ENCODE measurements around the gene ZFTA.

The ZFTA gene

GRCh38 chr11:63767267-63767564 lies 1.4 kb downstream of the ZFTA start:
- no peak for DNase-seq (ENCODE audit: low read depth)
- peak overlapping the region; percentile 83 for H3K4me3 ChIP-seq (ENCODE audit: control insufficient read depth, low read depth, low read length)
- TF ChIP-seq CTCF (conservative IDR thresholded peaks at IDR 0.05; ENCODE audit: control insufficient read depth, insufficient read depth, low read depth, low read length), result no peak

- TF ChIP-seq CTCF (conservative IDR thresholded peaks at IDR 0.05; ENCODE audit: control insufficient read depth, insufficient read depth, low read depth, low read length), result no peak
- H3K4me3 ChIP-seq (ENCODE audit: control insufficient read depth, low read depth, low read length), result peak overlapping the region; percentile 83
- no peak for DNase-seq (ENCODE audit: low read depth)
These were observed 1.9 kb downstream of the ZFTA start for GRCh38 chr11:63766531-63767235.

- H3K4me3 ChIP-seq (ENCODE audit: control insufficient read depth, low read depth, low read length), result no peak overlapping the region
- TF ChIP-seq CTCF (conservative IDR thresholded peaks at IDR 0.05; ENCODE audit: control insufficient read depth, insufficient read depth, low read depth, low read length), result no peak
- DNase-seq (ENCODE audit: low read depth), result no peak
These were observed 2.8 kb downstream of the ZFTA start for GRCh38 chr11:63765688-63766241.

- no peak overlapping the region for H3K4me3 ChIP-seq (ENCODE audit: control insufficient read depth, low read depth, low read length)
- DNase-seq (ENCODE audit: low read depth), result peak; percentile 15
- no peak for TF ChIP-seq CTCF (conservative IDR thresholded peaks at IDR 0.05; ENCODE audit: control insufficient read depth, insufficient read depth, low read depth, low read length)
These were observed 3.6 kb downstream of the ZFTA start for GRCh38 chr11:63764679-63765647.

- TF ChIP-seq CTCF (conservative IDR thresholded peaks at IDR 0.05; ENCODE audit: control insufficient read depth, insufficient read depth, low read depth, low read length), result no peak
- no peak overlapping the region for H3K4me3 ChIP-seq (ENCODE audit: control insufficient read depth, low read depth, low read length)
- DNase-seq (ENCODE audit: low read depth), result no peak
These were observed 4.3 kb downstream of the ZFTA start for GRCh38 chr11:63764340-63764678.

GRCh38 chr11:63763496-63764339 lies 4.9 kb downstream of the ZFTA start:
- DNase-seq (ENCODE audit: low read depth), result peak; percentile 59
- H3K4me3 ChIP-seq (ENCODE audit: control insufficient read depth, low read depth, low read length), result peak overlapping the region; percentile 60
- no peak for TF ChIP-seq CTCF (conservative IDR thresholded peaks at IDR 0.05; ENCODE audit: control insufficient read depth, insufficient read depth, low read depth, low read length)
